ENCODE data around the gene ZNF45.
"Not testable (repeated sequence)": the region's sequence is repeated elsewhere in the genome, so short reads cannot be mapped to it uniquely, and the experiment has no call there.

ZNF45 gene

GRCh38 chr19:43883864-43884263 lies 51.2 kb downstream of the ZNF45 start, which contains the start of gene ZNF404:
Gene ZNF404 (minus strand): TSS chr19:43883964.
- H3K27me3 Mint-ChIP-seq (ENCODE audit: low read depth), result no peaks in the 10 kb centered on the region
- H3K27ac Mint-ChIP-seq, result no peak within 1 kb of the TSS
- no peak within 1 kb of the TSS for H3K4me3 Mint-ChIP-seq
- H3K36me3 Mint-ChIP-seq (ENCODE audit: low read depth), result peaks cover 4% of the 10 kb centered on the region
- peaks cover 74% of the 10 kb centered on the region for H3K9me3 Mint-ChIP-seq
- no peaks in the 10 kb centered on the region for H3K4me1 Mint-ChIP-seq (ENCODE audit: low read depth)

- Mint-ChIP-seq H3K9me3 (peaks cover 71% of the 10 kb centered on the region), H3K4me3 (no peak overlapping the region), H3K27ac (no peak overlapping the region), H3K4me1 (ENCODE audit: low read depth) (no peaks in the 10 kb centered on the region), H3K36me3 (ENCODE audit: low read depth) (peaks cover 2% of the 10 kb centered on the region), H3K27me3 (ENCODE audit: low read depth) (no peaks in the 10 kb centered on the region)
These were observed 54.6 kb downstream of the ZNF45 start for GRCh38 chr19:43880483-43880882.

GRCh38 chr19:43872547-43873336 lies 62.3 kb downstream of the ZNF45 start:
- H3K9me3 Mint-ChIP-seq, result peaks cover 61% of the 10 kb centered on the region
- H3K36me3 Mint-ChIP-seq (ENCODE audit: low read depth), result peaks cover 5% of the 10 kb centered on the region

GRCh38 chr19:43866923-43867322 lies 68.2 kb downstream of the ZNF45 start:
- H3K27me3 Mint-ChIP-seq (ENCODE audit: low read depth); H3K36me3 Mint-ChIP-seq (ENCODE audit: low read depth); H3K4me1 Mint-ChIP-seq (ENCODE audit: low read depth); H3K27ac Mint-ChIP-seq; H3K4me3 Mint-ChIP-seq: not testable (repeated sequence)
- peaks cover 42% of the 10 kb centered on the region for H3K9me3 Mint-ChIP-seq

More at GRCh38 chr19:43872547-43873336, 62.3 kb downstream of the ZNF45 start:
- no peak overlapping the region for H3K27ac Mint-ChIP-seq
- H3K27me3 Mint-ChIP-seq (ENCODE audit: low read depth), result no peaks in the 10 kb centered on the region
- no peak overlapping the region for H3K4me3 Mint-ChIP-seq
- no peaks in the 10 kb centered on the region for H3K4me1 Mint-ChIP-seq (ENCODE audit: low read depth)
